ENCODE measurements around the gene UST.
"Not testable (repeated sequence)": the region's sequence is repeated elsewhere in the genome, so short reads cannot be mapped to it uniquely, and the experiment has no call there.

The UST gene

GRCh38 chr6:149006236-149006635 is 259.4 kb downstream of the UST start:
- not testable (repeated sequence) for DNase-seq (ENCODE audit: low read depth, low spot score)

DNA sequence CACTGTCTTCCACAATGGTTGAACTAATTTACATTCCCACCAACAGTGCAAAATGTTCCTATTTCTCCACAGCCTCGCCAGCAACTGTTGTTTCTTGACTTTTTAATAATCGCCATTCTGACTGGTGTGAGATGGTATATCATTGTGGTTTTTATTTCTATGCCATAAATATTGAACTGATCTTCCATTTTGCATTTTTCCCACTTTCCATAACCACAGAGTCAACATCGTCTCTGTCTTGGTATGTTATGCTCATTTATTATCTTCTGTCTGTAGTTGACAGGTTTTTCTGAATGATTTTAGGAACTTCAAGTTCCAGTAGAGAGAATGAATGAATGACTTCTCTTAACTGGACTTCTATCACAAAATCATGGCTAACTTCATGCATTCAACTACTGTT is 259.8 kb downstream of the UST start:
- no peak for DNase-seq (ENCODE audit: low read depth, low spot score)

DNA sequence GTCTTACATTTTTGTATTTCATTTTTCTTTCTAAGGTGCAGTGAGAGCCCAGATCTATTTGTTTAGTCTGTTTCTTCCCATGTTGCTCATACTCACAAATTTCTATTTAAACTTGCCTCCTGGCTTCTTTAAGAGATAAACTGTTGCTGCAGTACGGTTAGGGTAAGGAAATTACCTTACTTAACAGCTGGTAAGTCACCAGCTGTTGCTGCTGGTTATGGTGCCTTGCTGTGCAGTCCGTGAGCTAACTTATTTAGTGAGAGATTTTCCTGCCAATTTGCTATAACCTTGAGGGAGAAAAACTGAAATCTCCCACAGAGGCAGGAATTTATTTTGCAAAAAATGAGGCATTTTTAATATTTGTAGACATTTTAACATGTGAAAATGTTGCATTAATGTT is 261.0 kb downstream of the UST start:
- no peak for DNase-seq (ENCODE audit: low read depth, low spot score)

- no peak for DNase-seq (ENCODE audit: low read depth, low spot score)
Measured at GRCh38 chr6:149008741-149009140, 261.9 kb downstream of the UST start.

GRCh38 chr6:149012040-149012545 is 265.3 kb downstream of the UST start:
- DNase-seq (ENCODE audit: low read depth, low spot score) = peak; percentile 86

DNA sequence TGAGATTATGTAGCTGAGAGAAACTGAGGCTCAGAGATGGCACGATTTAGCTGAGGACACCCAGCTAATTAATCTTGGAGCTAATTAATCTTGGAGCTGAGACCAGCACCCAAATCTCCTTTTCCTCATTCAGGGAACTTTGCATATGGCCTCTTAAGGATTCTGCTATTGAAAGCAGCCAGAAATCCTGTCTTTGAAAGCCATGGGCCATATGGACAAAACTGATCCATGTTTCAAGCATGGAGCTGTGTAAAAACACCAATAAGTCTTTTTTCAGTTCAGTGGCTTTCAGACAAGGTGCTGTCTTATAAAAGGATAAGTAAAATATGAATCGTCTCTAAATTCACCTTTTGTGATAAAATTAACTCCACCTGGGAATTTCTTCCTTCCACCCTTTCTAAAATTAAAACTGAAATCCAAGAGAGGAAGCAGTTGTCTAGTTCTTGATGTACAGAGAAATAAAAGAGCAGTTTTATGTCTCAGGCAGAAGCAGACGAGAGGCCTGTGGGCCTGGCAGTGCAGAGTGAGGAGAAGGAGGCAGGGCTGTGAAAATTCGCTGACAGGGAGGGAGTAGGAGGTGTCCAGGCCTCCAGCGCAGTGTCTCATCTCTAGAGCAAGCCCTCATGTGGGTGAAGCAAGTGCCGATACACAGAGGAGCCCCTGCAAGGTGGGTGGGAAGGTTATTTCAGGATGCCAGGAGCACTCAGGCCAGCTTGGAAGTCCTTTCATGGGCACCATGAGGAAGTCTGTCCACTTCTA is 266.9 kb downstream of the UST start:
- DNase-seq (ENCODE audit: low read depth, low spot score) = no peak

DNA sequence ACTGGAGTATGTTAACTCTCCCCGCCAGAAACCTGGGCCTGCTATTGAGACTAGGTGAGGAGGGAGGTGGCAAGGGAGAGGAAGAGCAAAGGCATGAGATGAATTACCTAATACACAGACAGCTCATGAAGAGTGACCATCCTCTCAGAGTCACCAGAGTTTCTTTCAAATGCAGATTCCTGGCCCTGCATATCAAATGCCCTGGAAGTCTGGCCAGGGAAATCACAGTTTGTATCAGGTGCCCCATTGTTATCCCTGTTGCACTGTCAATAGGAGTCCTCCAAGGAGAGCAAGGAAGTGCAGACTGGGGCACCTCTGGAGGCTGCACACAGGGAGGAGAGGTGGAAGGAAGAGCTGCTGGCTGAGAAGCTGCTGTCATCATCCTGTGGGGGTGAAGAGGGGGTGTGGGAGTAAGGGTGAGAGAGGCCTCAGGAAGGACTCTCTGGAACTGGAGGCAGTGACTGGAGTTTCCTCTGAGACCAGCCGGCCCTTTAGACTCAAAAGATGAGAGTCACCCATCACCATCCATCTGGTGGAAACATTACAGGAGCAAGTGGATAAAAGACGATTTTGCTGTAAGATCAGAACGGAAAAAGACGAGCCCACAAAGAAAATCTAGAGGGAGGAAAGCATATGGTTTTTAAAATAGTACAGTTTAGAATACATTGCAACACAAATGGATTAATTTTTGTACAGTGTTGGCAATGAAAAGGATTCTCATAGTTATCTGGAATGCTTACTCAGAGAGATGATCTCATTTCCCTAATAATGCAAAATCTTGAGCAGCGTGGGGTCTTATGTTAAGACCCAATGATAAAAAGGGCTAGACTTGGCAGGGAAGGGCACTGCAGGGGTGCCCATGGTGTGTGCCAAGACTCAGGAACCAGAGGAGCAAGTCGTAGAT is 268.1 kb downstream of the UST start:
- peak; percentile 29 for DNase-seq (ENCODE audit: low read depth, low spot score)

DNA sequence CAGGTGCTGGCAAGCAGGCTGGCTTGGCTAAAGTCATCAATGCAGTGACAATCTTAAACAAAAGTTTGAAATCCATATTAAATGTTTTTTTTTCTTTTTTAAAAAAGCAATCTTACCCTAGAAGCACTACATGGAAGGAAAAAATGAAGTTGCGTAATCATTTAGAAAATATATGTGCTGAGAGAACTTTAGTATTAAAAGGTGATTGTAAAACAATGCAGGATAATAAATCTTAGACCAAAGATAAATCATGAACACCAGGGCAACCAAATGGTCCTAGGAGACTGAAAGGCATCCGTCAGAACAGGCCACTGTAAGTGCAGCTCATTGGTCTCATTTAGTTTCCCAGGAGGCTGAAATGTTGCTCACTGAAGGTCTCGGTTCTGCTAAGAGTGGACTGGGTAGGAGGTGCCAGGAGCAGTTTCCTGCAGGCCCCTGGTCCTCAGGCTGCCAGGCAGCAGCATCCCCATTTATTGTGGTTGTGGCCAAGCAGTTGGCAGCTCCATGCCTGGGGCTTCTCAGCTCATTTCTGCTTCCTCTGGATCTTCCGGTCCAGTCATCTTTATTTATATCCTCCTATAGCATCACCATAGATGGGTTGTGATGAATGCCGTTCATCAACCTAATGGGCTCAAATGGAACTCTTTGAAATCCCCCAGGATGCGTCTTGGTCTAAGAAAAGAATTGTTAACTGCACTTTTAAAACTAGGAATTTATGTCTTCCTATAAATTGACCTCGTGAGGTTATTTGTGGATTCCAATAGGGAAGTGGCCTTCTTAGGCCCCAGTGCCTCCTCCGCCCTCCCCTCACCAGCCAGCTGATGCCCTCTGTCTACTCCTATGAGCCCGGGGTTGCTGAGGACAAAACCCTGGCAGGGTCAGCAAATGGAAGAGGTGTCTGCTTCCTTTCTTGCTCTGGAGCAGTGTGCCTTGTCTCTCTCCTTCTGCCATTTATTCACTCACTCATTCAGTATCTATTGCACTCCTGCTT is 269.0 kb downstream of the UST start:
- no peak for DNase-seq (ENCODE audit: low read depth, low spot score)

GRCh38 chr6:149016716-149017115 is 269.9 kb downstream of the UST start:
- DNase-seq (ENCODE audit: low read depth, low spot score) = no peak

GRCh38 chr6:149020319-149020718 is 273.5 kb downstream of the UST start:
- no peak for DNase-seq (ENCODE audit: low read depth, low spot score)

DNA sequence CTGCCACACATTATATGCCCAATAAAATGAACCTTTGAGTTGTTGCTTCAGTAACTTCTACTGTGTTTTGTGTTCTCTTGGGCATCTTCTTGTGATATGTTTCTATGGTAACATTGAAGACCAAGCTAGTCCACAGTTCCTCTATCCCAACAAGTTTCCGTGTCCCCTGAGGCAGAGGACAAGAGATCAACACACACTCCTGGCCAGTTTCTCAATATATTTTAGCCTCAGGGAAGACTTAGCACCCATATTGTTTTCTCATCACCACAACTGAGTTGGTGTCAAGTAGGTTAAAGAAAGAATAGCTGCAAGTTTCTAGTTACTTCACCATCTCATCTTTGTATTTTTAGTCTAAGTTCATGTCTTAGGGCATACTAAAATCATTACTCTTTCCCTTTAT is 277.5 kb downstream of the UST start:
- DNase-seq (ENCODE audit: low read depth, low spot score) = no peak

DNA sequence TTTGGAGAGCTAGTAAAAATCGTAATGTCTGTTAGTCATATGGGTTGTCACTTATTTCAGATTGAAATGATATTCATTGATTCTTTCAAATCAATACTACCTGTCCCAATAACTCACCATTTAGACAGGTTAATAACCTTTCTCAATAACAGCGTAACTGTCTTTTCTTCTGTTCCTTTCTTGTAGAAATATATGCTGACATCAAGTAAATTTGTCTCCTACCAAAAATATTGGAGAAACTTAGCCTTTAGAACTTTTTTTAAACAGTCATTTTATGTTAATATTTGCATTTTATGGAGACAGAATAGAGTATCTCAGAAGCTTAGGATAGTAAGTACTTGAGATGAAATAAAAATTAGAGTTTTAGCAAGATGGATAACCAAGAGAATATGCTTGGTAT is 278.2 kb downstream of the UST start:
- DNase-seq (ENCODE audit: low read depth, low spot score) = no peak

DNA sequence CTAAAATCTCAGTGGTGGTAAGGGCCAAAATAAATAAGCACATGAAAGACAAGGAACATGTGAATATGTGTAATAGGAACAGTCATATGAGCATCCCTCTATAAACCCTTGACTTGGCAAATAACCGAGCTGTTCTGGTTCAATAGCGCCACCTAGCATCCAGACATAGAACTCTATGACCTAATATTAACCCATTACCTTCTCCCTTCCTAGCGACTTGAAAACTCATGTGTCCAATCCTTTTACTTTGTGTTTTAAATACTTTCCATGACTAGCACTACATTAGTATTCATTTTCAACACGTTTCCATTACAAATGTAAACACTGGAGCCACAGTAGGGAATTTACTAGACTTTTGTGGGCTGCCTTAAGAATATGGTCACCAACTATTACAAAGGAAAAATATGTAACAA is 279.7 kb downstream of the UST start:
- peak; percentile 89 for DNase-seq (ENCODE audit: low read depth, low spot score)

- DNase-seq (ENCODE audit: low read depth, low spot score) = no peak
Measured at GRCh38 chr6:149027484-149027883, 280.7 kb downstream of the UST start.

DNA sequence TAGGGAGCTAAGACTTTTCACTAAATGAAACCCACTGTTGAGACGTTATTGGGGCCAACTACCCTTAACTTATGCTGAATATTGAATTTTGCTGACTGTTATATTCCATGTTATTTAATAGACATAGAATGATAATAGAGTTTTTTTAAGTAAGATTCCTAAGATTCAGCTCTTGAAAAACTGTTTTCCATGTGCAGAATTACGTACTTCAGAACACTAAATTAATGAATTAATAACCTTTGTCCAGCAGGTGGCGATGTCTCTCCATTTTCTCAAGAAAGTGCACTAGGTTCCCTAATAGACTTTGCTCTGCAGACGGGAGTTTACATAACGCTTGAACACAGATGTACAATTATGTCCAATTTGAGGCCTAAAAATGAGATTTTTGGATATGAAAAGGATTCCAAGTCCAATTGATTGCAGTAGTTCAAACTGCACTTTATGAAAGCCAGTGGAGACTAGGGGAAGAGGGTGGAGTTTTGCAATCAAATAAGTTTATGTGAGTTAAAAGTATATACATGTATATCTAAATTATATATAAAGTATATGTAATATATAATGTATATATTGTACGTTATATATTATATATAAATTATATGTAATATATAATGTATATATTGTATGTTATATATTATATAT is 282.1 kb downstream of the UST start:
- DNase-seq (ENCODE audit: low read depth, low spot score) = peak; percentile 93

DNA sequence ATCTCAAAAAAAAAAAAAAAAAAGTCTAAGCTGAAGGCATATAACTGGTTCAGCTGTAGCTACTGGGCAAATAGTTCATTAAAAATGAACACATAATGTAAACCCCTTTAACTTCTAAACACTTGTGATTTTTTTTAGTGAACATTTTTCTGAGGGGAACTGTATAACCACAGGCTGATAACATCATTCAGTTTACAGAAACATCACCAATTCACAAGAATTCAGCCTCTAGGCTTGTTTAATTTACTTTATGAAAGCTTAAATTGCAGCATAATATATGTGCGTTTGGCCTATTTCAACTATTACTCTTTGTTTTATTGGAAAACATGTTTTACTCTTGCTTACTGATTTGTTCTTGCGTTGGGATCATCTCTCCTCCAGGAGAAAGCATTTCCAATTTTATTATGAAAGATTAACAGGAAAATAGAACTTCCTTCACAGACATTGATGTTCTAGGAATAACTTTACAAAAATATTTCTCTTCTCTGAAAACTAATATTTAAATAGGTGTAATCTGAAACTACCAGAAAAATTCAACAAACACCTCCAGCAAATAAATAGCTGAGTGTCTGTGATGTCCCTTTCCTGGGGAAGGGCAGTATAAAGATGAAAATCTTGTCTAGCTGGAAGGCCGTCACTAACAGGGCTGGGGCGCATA is 284.5 kb downstream of the UST start:
- no peak for DNase-seq (ENCODE audit: low read depth, low spot score)

DNA sequence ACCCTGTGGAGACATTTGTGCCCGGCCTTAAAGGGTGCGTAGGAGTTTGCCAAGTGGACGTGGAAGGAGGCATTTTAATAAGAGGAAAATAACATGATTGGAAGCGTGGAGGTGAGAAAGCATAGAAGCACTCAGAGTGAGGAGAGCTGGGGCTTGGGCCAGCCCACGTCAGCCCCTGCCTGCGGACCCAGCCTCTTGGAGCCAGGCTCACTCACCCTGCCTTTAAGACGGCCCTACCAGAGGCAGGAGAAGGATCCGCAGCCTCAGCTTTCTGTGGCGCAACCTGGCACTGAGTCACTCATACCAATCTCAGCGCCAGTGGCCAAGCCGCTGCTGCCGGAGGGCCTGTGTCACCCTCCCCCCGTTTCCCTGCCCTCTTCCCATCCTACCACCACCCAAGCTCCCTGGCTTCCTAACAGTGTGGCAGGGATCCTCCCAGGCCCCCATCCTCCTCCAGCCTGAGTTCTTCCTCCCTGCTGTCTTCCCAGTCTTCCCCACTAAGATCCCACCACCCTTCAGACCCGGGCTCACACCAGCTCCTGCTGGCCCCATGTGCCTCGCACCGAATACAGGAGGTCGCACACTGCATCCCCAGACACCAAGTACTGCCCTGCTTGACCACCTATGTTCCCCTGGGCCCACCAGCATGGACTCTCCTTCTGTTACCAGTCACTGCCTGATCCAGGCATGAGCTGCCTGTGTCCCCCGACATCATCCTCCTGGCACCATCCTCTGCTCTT is 285.2 kb downstream of the UST start:
- peak; percentile 95 for DNase-seq (ENCODE audit: low read depth, low spot score)

DNA sequence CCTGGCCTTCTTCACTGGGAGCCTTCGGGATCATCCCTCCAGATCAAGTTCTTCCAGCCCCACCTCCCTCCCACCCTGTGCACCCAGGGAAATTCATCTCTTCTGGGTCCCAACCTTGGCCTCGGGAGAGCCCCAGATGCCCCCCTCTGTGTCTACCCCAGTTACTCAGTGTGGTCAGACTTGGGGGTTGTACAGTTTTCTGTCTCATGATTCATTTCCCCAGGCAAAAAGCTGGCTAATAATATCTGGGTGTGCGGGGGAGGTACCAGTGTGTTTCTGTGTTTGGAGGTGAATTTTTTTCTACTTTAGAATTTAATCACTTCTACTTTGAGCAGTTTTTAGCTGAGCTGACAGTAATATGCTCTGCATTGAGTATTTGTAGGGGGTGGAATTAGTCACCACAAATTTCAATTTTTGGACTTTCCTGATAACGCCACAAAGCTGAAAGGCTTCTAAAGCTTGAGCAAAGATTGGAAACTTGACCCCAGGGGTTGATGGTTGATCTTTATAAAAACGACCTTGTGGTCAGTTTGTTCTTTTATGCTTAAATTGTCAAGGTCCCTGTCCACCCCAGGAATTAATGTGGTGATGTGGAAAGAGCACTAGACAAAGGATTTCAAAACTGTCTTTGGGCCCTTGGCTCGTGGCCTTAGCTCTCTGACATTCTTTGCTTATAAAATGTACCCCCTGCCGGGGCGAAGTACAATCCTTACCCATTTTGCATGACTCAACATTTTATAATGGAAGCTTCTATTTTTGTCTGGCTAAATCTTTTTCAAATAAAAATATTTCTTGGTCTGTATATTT is 286.0 kb downstream of the UST start:
- DNase-seq (ENCODE audit: low read depth, low spot score) = peak; percentile 90

DNA sequence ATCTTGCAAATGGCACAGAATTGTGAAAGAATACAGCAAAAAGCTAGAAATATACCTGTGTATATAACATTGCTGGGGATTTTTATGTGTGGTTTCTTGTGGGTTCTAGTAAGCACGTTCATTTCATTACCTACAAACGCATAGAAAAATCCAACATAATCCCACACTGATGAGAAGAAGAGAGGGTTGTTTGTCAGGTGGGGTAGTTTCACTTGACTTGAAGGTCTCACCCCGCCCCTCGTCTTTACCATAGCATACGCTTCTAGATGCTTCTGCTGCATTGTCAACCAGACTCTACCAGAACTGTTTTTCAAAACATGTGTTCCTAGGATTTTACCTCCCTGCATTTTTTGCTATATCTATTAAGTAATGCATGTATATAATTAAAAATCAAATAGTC is 286.6 kb downstream of the UST start:
- DNase-seq (ENCODE audit: low read depth, low spot score) = peak; percentile 31

Data from astrocyte of the hippocampus (primary cell).